IMR-90 (cell line): ENCODE data around the gene NRN1. TPM values are rescaled to one million over a fixed set of nuclear protein-coding genes. Genes with fewer than 3 reads are reported as not detected.

ENCODE experiments used
- ATAC-seq: fragments of 200-7000 bp; cut with Tn5 transposase; 2 replicates; pipeline ENCODE4 v1.9.1; 2020; ENCODE audit warnings: low read depth, mild to moderate bottlenecking, moderate library complexity
- BruUV-seq: library from RNA; stranded (reverse); fragments of 400-500 nt; replicated peaks from 2 replicates; lab custom pipeline; 2021; lab: Mats Ljungman, UMichigan
- CTCF ChIA-PET: fragments of 300-600 bp; formaldehyde crosslinking; extraction: SDS; loops from one replicate; lab custom pipeline; 2021; ENCODE audit warnings: antibody characterized with exemption; lab: Yijun Ruan, JAX
- POLR2A ChIA-PET: fragments of 300-600 bp; sonication (Branson Sonifier 250); formaldehyde crosslinking; loops from one replicate; lab custom pipeline; 2022; ENCODE audit warnings: antibody characterized with exemption; ENCODE audit not compliant: unreplicated experiment; lab: Charles Lee
- DNase-seq: peaks from one replicate; pipeline ENCODE4 v3.0.0; 2013
- H2AFZ ChIP-seq: replicated peaks from 2 replicates; pipeline ENCODE3; 2013; ENCODE audit warnings: low read length, mild to moderate bottlenecking; ENCODE audit not compliant: poor library complexity
- H2AK5ac ChIP-seq: 2 replicates; pipeline ENCODE4 v1.6.1; 2013; ENCODE audit warnings: low read depth, low read length, inconsistent platforms
- H2AK9ac ChIP-seq: replicated peaks from 2 replicates; pipeline ENCODE3; 2013; ENCODE audit warnings: mild to moderate bottlenecking, low read depth, low read length, moderate library complexity; ENCODE audit not compliant: poor library complexity
- H2BK120ac ChIP-seq: 2 replicates; pipeline ENCODE4 v1.6.1; 2013; ENCODE audit warnings: low read depth, low read length, inconsistent platforms
- H2BK15ac ChIP-seq: 3 replicates; pipeline ENCODE4 v1.6.1; 2013; ENCODE audit warnings: low read depth, low read length, inconsistent platforms
- H2BK20ac ChIP-seq: 2 replicates; pipeline ENCODE4 v1.6.1; 2013; ENCODE audit warnings: low read depth, mild to moderate bottlenecking, inconsistent platforms, low read length, moderate library complexity
- H2BK5ac ChIP-seq: 2 replicates; pipeline ENCODE4 v1.6.1; 2013; ENCODE audit warnings: mild to moderate bottlenecking, low read depth, low read length, inconsistent platforms; ENCODE audit not compliant: poor library complexity, severe bottlenecking
- H3K14ac ChIP-seq: replicated peaks from 2 replicates; pipeline ENCODE4 v1.6.1; 2013; ENCODE audit warnings: low read depth, low read length, inconsistent platforms
- H3K18ac ChIP-seq: 2 replicates; pipeline ENCODE4 v1.6.1; 2013; ENCODE audit warnings: low read depth, low read length, control low read depth
- H3K23ac ChIP-seq: 2 replicates; pipeline ENCODE4 v1.6.1; 2013; ENCODE audit warnings: low read depth, low read length, inconsistent platforms
- H3K27ac ChIP-seq: 2 replicates; pipeline ENCODE4 v1.5.1; 2013; ENCODE audit warnings: mild to moderate bottlenecking, control low read depth, low read length; ENCODE audit not compliant: insufficient read depth
- H3K27me3 ChIP-seq: 2 replicates; pipeline ENCODE4 v1.6.1; 2013; ENCODE audit warnings: low read length; ENCODE audit not compliant: control insufficient read depth, insufficient read depth
- H3K36me3 ChIP-seq: 2 replicates; pipeline ENCODE4 v1.6.1; 2013; ENCODE audit warnings: low read length, mixed read lengths; ENCODE audit not compliant: control insufficient read depth, insufficient read depth
- H3K4ac ChIP-seq: 2 replicates; pipeline ENCODE4 v1.6.1; 2013; ENCODE audit warnings: low read depth, low read length, inconsistent platforms
- H3K4me1 ChIP-seq: 2 replicates; pipeline ENCODE4 v1.6.1; 2013; ENCODE audit warnings: low read length, mixed read lengths; ENCODE audit not compliant: control insufficient read depth, insufficient read depth
- H3K4me2 ChIP-seq: 2 replicates; pipeline ENCODE4 v1.6.1; 2013; ENCODE audit warnings: low read depth, mild to moderate bottlenecking, control low read depth, low read length, moderate library complexity
- H3K4me3 ChIP-seq: 2 replicates; pipeline ENCODE4 v1.5.1; 2013; ENCODE audit warnings: low read depth, mild to moderate bottlenecking, control low read depth, low read length, moderate library complexity; ENCODE audit not compliant: insufficient read depth
- H3K56ac ChIP-seq: 2 replicates; pipeline ENCODE4 v1.6.1; 2013; ENCODE audit warnings: low read length, inconsistent platforms; ENCODE audit not compliant: insufficient read depth; ENCODE audit errors: extremely low read depth
- H3K79me1 ChIP-seq, 2 experiments: 2 replicates each; pipeline ENCODE4 v1.6.1; 2013; ENCODE audit warnings: low read length in 2 of 2, inconsistent platforms in 1 of 2, low read depth in 1 of 2
- H3K9ac ChIP-seq: 2 replicates; pipeline ENCODE4 v1.6.1; 2013; ENCODE audit warnings: low read depth, low read length, control low read depth
- H3K9me1 ChIP-seq: 2 replicates; pipeline ENCODE4 v1.6.1; 2013; ENCODE audit warnings: low read length, inconsistent platforms; ENCODE audit not compliant: insufficient read depth
- H3K9me3 ChIP-seq: 2 replicates; pipeline ENCODE4 v1.6.1; 2013; ENCODE audit warnings: low read length; ENCODE audit not compliant: control insufficient read depth, insufficient read depth
- H4K20me1 ChIP-seq: 2 replicates; pipeline ENCODE4 v1.6.1; 2013; ENCODE audit warnings: low read length, inconsistent platforms; ENCODE audit not compliant: insufficient read depth
- H4K5ac ChIP-seq: 2 replicates; pipeline ENCODE4 v1.6.1; 2013; ENCODE audit warnings: mild to moderate bottlenecking, low read depth, low read length, control low read depth
- H4K8ac ChIP-seq, 2 experiments: 2 replicates each; pipeline ENCODE4 v1.6.1; 2013; ENCODE audit warnings: low read depth in 2 of 2, low read length in 2 of 2, control low read depth in 1 of 2, inconsistent platforms in 1 of 2
- H4K91ac ChIP-seq: 2 replicates; pipeline ENCODE4 v1.6.1; 2013; ENCODE audit warnings: low read depth, low read length, inconsistent platforms; ENCODE audit not compliant: insufficient read depth
- FOS ChIP-seq: fragments of 150-350 bp; IDR thresholded peaks from 2 replicates; pipeline ENCODE4 v1.6.1; 2016; ENCODE audit warnings: low read depth, low read length
- MAFK ChIP-seq: IDR thresholded peaks from 2 replicates; pipeline ENCODE4 v1.6.1; 2012; ENCODE audit warnings: low read depth, low read length, improper control_type of control experiment
- NFE2L2 ChIP-seq: fragments of 150-350 bp; IDR thresholded peaks from 2 replicates; pipeline ENCODE4 v1.6.1; 2016; ENCODE audit warnings: low read depth, mild to moderate bottlenecking, low read length
- POLR2A ChIP-seq: IDR thresholded peaks from 2 replicates; pipeline ENCODE4 v1.6.1; 2012; ENCODE audit warnings: mild to moderate bottlenecking, low read depth, low read length
- RAD21 ChIP-seq: IDR thresholded peaks from 2 replicates; pipeline ENCODE4 v1.6.1; 2012; ENCODE audit warnings: low read length, improper control_type of control experiment
- RCOR1 ChIP-seq: IDR thresholded peaks from 2 replicates; pipeline ENCODE4 v1.6.1; 2012; ENCODE audit warnings: mild to moderate bottlenecking, low read length, improper control_type of control experiment; ENCODE audit not compliant: insufficient replicate concordance
- SMC3 ChIP-seq: fragments of 150-350 bp; IDR thresholded peaks from 2 replicates; pipeline ENCODE4 v1.6.1; 2016; ENCODE audit warnings: low read depth, mild to moderate bottlenecking, antibody characterized with exemption, low read length, moderate library complexity
- USF2 ChIP-seq: fragments of 150-350 bp; IDR thresholded peaks from 2 replicates; pipeline ENCODE4 v1.6.1; 2017; ENCODE audit warnings: mild to moderate bottlenecking, antibody characterized with exemption, low read length, low read depth
- WGBS, 2 experiments: methylation state at CpG; one replicate each; pipeline versions ENCODE4 v1.1.5 to v1.1.7; 2013; ENCODE audit warnings: missing lambda C conversion rate in 2 of 2; ENCODE audit not compliant: insufficient read length in 1 of 2; ENCODE audit errors: extremely low coverage in 2 of 2; 5-methylcytosine and 5-hydroxymethylcytosine counted together
- dilution Hi-C: fragments of 300-500 bp; cut with HindIII; formaldehyde crosslinking; loops from one replicate; pipeline ENCODE4 v1.14.3; 2018; ENCODE audit warnings: low sequenced_read_pairs; ENCODE audit not compliant: unreplicated experiment
- in situ Hi-C: fragments of 300-500 bp; cut with MboI; formaldehyde crosslinking; loops from 3 replicates; pipeline ENCODE4 v1.14.3; 2019; ENCODE audit warnings: low sequenced_read_pairs, inconsistent platforms, mixed read lengths
- intact Hi-C: fragments of 100-400 bp; cut with micrococcal nuclease; formaldehyde crosslinking; loops from 2 replicates; pipeline ENCODE4 v1.10.0; 2022
- polyA plus RNA-seq, 3 experiments: library from polyadenylated mRNA; depleted of rRNA; stranded (reverse); fragments of >200 nt; gene quantifications; 2 replicates each; pipeline ENCODE4 v1.2.3, GENCODE V29; 2012; ENCODE audit warnings: low replicate concordance in 1 of 3
- total RNA-seq: library from RNA; depleted of rRNA; stranded (reverse); fragments of >200 nt; gene quantifications from 2 replicates; pipeline ENCODE4 v1.2.3, GENCODE V29; 2012

NRN1 gene
- total and polyA plus RNA-seq, 2 of the 4 experiments (the other 2 are of a cell fraction) = not detected

GRCh38 chr6:6001443-6001842, 5.3 kb downstream of the NRN1 start (continued):
- TF ChIP-seq FOS = no peak
- TF ChIP-seq POLR2A = no peak
- no peak for TF ChIP-seq MAFK
- TF ChIP-seq RAD21 = no peak
- TF ChIP-seq RCOR1 = no peak
- no peak for TF ChIP-seq NFE2L2

- H3K23ac ChIP-seq = no peak overlapping the region
- in situ Hi-C loops = loop anchor here (25.0 kb wide), 1 partner anchor 538 kb away; no protein-coding TSS in a partner anchor
- no peak overlapping the region for H3K4me2 ChIP-seq
- BruUV-seq = no TSS peak
- no peak overlapping the region for H2BK20ac ChIP-seq
- H3K4me1 ChIP-seq = no peaks in the 10 kb centered on the region; the same call in 1 of the 2 replicates
- H3K27me3 ChIP-seq = peaks cover 92% of the 10 kb centered on the region
- no peak overlapping the region for H3K56ac ChIP-seq
- peaks cover 17% of the 10 kb centered on the region for H3K9me3 ChIP-seq
- no peak overlapping the region for H3K4ac ChIP-seq
- H4K91ac ChIP-seq = no peak overlapping the region
- dilution Hi-C loops = no loop called here
- intact Hi-C loops = loop anchor here (5.0 kb wide), 1 partner anchor 578 kb away; no protein-coding TSS in a partner anchor
- H3K9ac ChIP-seq = no peak overlapping the region
- no peak overlapping the region for H2BK5ac ChIP-seq
- no peak overlapping the region for H4K8ac ChIP-seq
- POLR2A ChIA-PET = no interaction called here
- H3K79me1 ChIP-seq = no peaks in the 10 kb centered on the region
- ATAC-seq = no peak
- TF ChIP-seq SMC3 (no peak), USF2 (no peak), NFE2L2 (no peak), FOS (no peak), MAFK (no peak), RAD21 (no peak)
- H2BK15ac ChIP-seq = no peak overlapping the region
- CTCF ChIA-PET = interaction anchor here (0.7 kb wide), 1 partner anchor 559 kb away, joined by 3 read pairs; no protein-coding TSS in a partner anchor
- no peak overlapping the region for H3K27ac ChIP-seq
- H4K5ac ChIP-seq = no peak overlapping the region
- no peak overlapping the region for H3K14ac ChIP-seq
- H3K9me1 ChIP-seq = no peaks in the 10 kb centered on the region
- H3K18ac ChIP-seq = no peak overlapping the region
- H3K4me3 ChIP-seq = no peak overlapping the region
- 28% methylated on average over 11 of the region's 34 CpGs; no CpG with 5 or more reads in 1 of the 2 experiments for WGBS, 2 experiments
- peak overlapping the region; percentile 52 for H2AFZ ChIP-seq
- no peak overlapping the region for H2AK9ac ChIP-seq
- no peak overlapping the region for H2BK120ac ChIP-seq
- H3K36me3 ChIP-seq = no peaks in the 10 kb centered on the region
- H2AK5ac ChIP-seq = no peak overlapping the region
- H4K20me1 ChIP-seq = no peaks in the 10 kb centered on the region; the same call in 1 of the 2 replicates
- DNase-seq = no peak
Observed at GRCh38 chr6:5999688-6000608, 6.8 kb downstream of the NRN1 start.
